GM19468 (cell line): ENCODE data around the gene TK1.

Experiments used
- ATAC-seq: cut with Tn5 transposase; IDR thresholded peaks from one replicate; pipeline ENCODE4 v1.9.1; 2021; ENCODE audit warnings: mild to moderate bottlenecking, moderate library complexity, moderate number of reproducible peaks; ENCODE audit not compliant: unreplicated experiment; ENCODE audit errors: extremely low read depth

TK1 gene

GRCh38 chr17:78137392-78138203 lies 49.3 kb downstream of the TK1 start:
- ATAC-seq: no peak

GRCh38 chr17:78135858-78136500 lies 50.9 kb downstream of the TK1 start:
- ATAC-seq: no peak

GRCh38 chr17:78134899-78135385 lies 51.9 kb downstream of the TK1 start:
- no peak for ATAC-seq

GRCh38 chr17:78133971-78134898 lies 52.6 kb downstream of the TK1 start:
- no peak for ATAC-seq

- ATAC-seq: no peak
Measured at GRCh38 chr17:78133179-78133951, 53.5 kb downstream of the TK1 start.

GRCh38 chr17:78132767-78133178 lies 54.1 kb downstream of the TK1 start:
- ATAC-seq: no peak

GRCh38 chr17:78132084-78132676 lies 54.7 kb downstream of the TK1 start:
- no peak for ATAC-seq

GRCh38 chr17:78131172-78132083 lies 55.4 kb downstream of the TK1 start:
- no peak for ATAC-seq

- ATAC-seq: no peak
Measured at GRCh38 chr17:78130437-78131101, 56.3 kb downstream of the TK1 start, which contains the start of gene TMC8. Gene TMC8, plus strand, starts transcription at chr17:78130771. Its CDS starts 818 bp downstream, at chr17:78131589.

GRCh38 chr17:78130090-78130436 lies 56.8 kb downstream of the TK1 start:
- ATAC-seq: no peak

- no peak for ATAC-seq
Measured at GRCh38 chr17:78129351-78130089, 57.3 kb downstream of the TK1 start.

GRCh38 chr17:78128551-78129350 lies 58.1 kb downstream of the TK1 start, which contains the start of gene TMC6:
Gene TMC6, minus strand, starts transcription at chr17:78128755. Its CDS starts 1,923 bp downstream, at chr17:78126832.
- no peak for ATAC-seq

- no peak for ATAC-seq
Measured at GRCh38 chr17:78127888-78128550, 58.8 kb downstream of the TK1 start.

- no peak for ATAC-seq
Measured at GRCh38 chr17:78127239-78127887, 59.5 kb downstream of the TK1 start.

- ATAC-seq: no peak
Measured at GRCh38 chr17:78126895-78127238, 60.0 kb downstream of the TK1 start.
